DND-41 (cell line): ENCODE measurements around the gene OSBPL9.
"Not testable (repeated sequence)": the region's sequence is repeated elsewhere in the genome, so short reads cannot be mapped to it uniquely, and the experiment has no call there.

ENCODE experiments used
- ATAC-seq: fragments of 200-7000 bp; cut with Tn5 transposase; 3 replicates; pipeline ENCODE4 v1.9.1; 2021; ENCODE audit warnings: low read depth; ENCODE audit not compliant: insufficient read depth
- DNase-seq: peaks from one replicate; pipeline ENCODE4 v3.0.0-alpha.2; 2020
- H2AFZ ChIP-seq: 2 replicates; pipeline ENCODE4 v1.6.0; 2012; ENCODE audit warnings: low read depth, low read length
- H3K27ac ChIP-seq: 2 replicates; pipeline ENCODE4 v1.5.1; 2012; ENCODE audit warnings: low read length, inconsistent platforms
- H3K27me3 ChIP-seq: fragments of 200-600 bp; sonication (generic); 2 replicates; pipeline ENCODE4 v1.6.0; 2012; ENCODE audit warnings: low read length, mild to moderate bottlenecking, inconsistent platforms; ENCODE audit not compliant: insufficient read depth, poor library complexity
- H3K36me3 ChIP-seq: 2 replicates; pipeline ENCODE4 v1.5.1; 2012; ENCODE audit warnings: low read length, inconsistent platforms; ENCODE audit not compliant: insufficient read depth
- H3K4me1 ChIP-seq: 2 replicates; pipeline ENCODE4 v1.5.1; 2012; ENCODE audit warnings: mild to moderate bottlenecking, low read length; ENCODE audit not compliant: insufficient read depth
- H3K4me2 ChIP-seq: 2 replicates; pipeline ENCODE4 v1.6.0; 2012; ENCODE audit warnings: mild to moderate bottlenecking, moderate library complexity, low read length, inconsistent platforms; ENCODE audit not compliant: insufficient read depth
- H3K4me3 ChIP-seq, 2 experiments: fragments of 200-600 bp in 1 of 2; shearing (Covaris generic) in 1 of 2; 2 replicates each; pipeline ENCODE4 v1.5.1; 2012 to 2016; ENCODE audit warnings: inconsistent platforms in 2 of 2, low read length in 2 of 2, mild to moderate bottlenecking in 2 of 2, low read depth in 1 of 2, moderate library complexity in 1 of 2
- H3K79me2 ChIP-seq: 2 replicates; pipeline ENCODE4 v1.6.0; 2012; ENCODE audit warnings: low read length, inconsistent platforms; ENCODE audit not compliant: insufficient read depth
- H3K9ac ChIP-seq: 2 replicates; pipeline ENCODE4 v1.6.0; 2012; ENCODE audit warnings: low read depth, mild to moderate bottlenecking, inconsistent platforms, low read length, moderate library complexity
- H3K9me3 ChIP-seq: 2 replicates; pipeline ENCODE4 v1.5.1; 2012; ENCODE audit warnings: low read length, moderate library complexity, mild to moderate bottlenecking, inconsistent platforms; ENCODE audit not compliant: insufficient read depth, severe bottlenecking
- H4K20me1 ChIP-seq: 2 replicates; pipeline ENCODE4 v1.6.0; 2012; ENCODE audit warnings: low read length; ENCODE audit not compliant: insufficient read depth
- CTCF ChIP-seq: IDR thresholded peaks from 2 replicates; pipeline ENCODE4 v1.5.1; 2012; ENCODE audit warnings: borderline replicate concordance, low read length, moderate library complexity, mild to moderate bottlenecking; ENCODE audit not compliant: poor library complexity, severe bottlenecking; ENCODE audit errors: extremely low read depth
- EZH2 ChIP-seq: IDR thresholded peaks from 3 replicates; pipeline ENCODE4 v1.6.1; 2012; ENCODE audit warnings: borderline replicate concordance, low read depth, mild to moderate bottlenecking, moderate library complexity, low read length, inconsistent platforms; ENCODE audit not compliant: severe bottlenecking

Gene OSBPL9

GRCh38 chr1:51732701-51733425 is 116.0 kb downstream of the OSBPL9 start:
- peaks cover 23% of the 10 kb centered on the region for H3K4me1 ChIP-seq
- no peaks in the 10 kb centered on the region for H3K36me3 ChIP-seq
- no peak overlapping the region for H3K9ac ChIP-seq
- no peak for DNase-seq
- no peak overlapping the region for H3K4me2 ChIP-seq
- TF ChIP-seq EZH2 = no peak
- no peak for TF ChIP-seq CTCF
- no peaks in the 10 kb centered on the region for H3K79me2 ChIP-seq
- no peak overlapping the region for H2AFZ ChIP-seq
- H3K27me3 ChIP-seq = no peaks in the 10 kb centered on the region
- no peak overlapping the region for H3K4me3 ChIP-seq
- no peak overlapping the region for H3K27ac ChIP-seq
- ATAC-seq = no peak
- H3K9me3 ChIP-seq = no peaks in the 10 kb centered on the region
- peaks cover 2% of the 10 kb centered on the region; the same call in 1 of the 2 replicates for H4K20me1 ChIP-seq

DNA sequence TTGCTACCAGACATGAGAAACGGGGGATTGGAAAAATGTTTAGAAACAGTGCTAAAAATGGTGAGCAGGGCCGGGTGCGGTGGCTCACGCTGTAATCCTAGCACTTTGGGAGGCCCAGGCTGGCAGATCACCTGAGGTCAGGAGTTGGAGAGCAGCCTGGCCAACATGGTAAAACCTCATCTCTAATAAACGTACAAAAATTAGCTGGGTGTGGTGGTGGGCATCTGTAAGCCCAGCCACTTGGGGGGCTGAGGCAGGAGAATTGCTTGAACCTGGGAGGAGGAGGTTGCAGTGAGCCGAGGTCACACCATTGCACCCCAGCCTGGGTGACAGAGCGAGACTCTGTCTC is 116.5 kb downstream of the OSBPL9 start:
- H3K4me1 ChIP-seq = peaks cover 18% of the 10 kb centered on the region
- not testable (repeated sequence) for H3K27ac ChIP-seq, H3K27me3 ChIP-seq, H3K4me2 ChIP-seq, H3K9ac ChIP-seq, ATAC-seq, H3K9me3 ChIP-seq, H3K79me2 ChIP-seq, H4K20me1 ChIP-seq, H3K4me3 ChIP-seq, H3K36me3 ChIP-seq, H2AFZ ChIP-seq, DNase-seq

DNA sequence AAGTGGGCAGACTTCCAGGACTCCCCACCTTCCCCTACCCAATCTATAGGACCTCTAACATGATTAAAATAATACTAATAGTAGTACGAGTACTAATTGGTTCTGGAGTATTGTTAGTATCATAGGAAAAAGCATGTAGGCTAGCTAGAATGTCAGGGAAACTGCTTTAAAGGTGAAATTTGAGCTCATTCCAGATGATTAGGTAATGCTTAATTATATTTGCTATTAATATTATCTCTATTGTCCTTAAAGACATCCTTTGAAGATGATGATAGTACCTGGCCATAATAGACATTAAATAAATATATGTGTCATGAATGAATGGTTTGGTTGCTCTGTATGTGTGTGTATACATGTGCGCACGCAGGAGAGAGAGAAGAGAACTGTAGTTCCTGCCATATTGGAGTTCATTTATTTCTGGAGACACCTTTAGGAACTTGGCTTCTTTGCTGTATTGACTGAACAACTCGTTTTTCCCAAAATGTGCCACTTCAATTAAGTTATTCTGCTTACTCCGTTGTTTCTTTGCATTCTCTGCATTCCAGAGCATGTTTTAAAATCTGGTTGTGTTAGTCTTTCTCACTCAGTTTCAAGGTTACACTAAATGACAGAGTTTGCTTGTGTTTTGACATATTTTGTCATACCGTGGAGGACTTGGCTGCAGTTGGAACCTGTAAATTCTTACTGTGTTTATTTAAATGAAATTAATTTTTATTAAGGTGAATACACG is 117.1 kb downstream of the OSBPL9 start:
- no peaks in the 10 kb centered on the region for H3K79me2 ChIP-seq
- TF ChIP-seq EZH2 (no peak), CTCF (no peak)
- H3K9me3 ChIP-seq = no peaks in the 10 kb centered on the region
- no peak overlapping the region for H3K9ac ChIP-seq
- no peaks in the 10 kb centered on the region for H3K27me3 ChIP-seq
- H4K20me1 ChIP-seq = peaks cover 2% of the 10 kb centered on the region; the same call in 1 of the 2 replicates
- no peak overlapping the region for H3K27ac ChIP-seq
- peaks cover 13% of the 10 kb centered on the region for H3K4me1 ChIP-seq
- H3K4me2 ChIP-seq = no peak overlapping the region
- no peak for ATAC-seq
- DNase-seq = no peak
- no peaks in the 10 kb centered on the region for H3K36me3 ChIP-seq
- H3K4me3 ChIP-seq = no peak overlapping the region
- H2AFZ ChIP-seq = no peak overlapping the region
